ENCODE data around the gene ETS1. TPM values are rescaled to one million over a fixed set of nuclear protein-coding genes. Genes with fewer than 3 reads are reported as not detected.
A peak's percentile ranks its signal among the peaks of the same experiment; 100 is the strongest.

Gene ETS1
- total RNA-seq, 3 donors from 2014 or later (not counting 1 experiment from before 2014, with no cell fraction given): 532 to 684 (median 589) TPM

GRCh38 chr11:128497776-128498095, 89.6 kb downstream of the ETS1 start:
- Mint-ChIP-seq H3K27me3 (ENCODE audit: low read depth in 2 of 2) (no peaks in the 10 kb centered on the region), H3K4me1 (peaks cover 96 to 97% of the 10 kb centered on the region in 2 donors), H3K36me3 (peaks cover 20% of the 10 kb centered on the region), H3K4me3 (peak overlapping the region; percentile 78), H3K9me3 (no peaks in the 10 kb centered on the region), H3K27ac (peak overlapping the region; percentile 98 to 99)
- no peaks in the 10 kb centered on the region for H3K27me3 ChIP-seq (ENCODE audit: control insufficient read depth, insufficient read depth, low read length)
- DNase-seq (no peak), ATAC-seq (no peak)
- peaks cover 66% of the 10 kb centered on the region for H3K4me1 ChIP-seq (ENCODE audit: control insufficient read depth, insufficient read depth, low read length)
- TF ChIP-seq, protein P1, sequence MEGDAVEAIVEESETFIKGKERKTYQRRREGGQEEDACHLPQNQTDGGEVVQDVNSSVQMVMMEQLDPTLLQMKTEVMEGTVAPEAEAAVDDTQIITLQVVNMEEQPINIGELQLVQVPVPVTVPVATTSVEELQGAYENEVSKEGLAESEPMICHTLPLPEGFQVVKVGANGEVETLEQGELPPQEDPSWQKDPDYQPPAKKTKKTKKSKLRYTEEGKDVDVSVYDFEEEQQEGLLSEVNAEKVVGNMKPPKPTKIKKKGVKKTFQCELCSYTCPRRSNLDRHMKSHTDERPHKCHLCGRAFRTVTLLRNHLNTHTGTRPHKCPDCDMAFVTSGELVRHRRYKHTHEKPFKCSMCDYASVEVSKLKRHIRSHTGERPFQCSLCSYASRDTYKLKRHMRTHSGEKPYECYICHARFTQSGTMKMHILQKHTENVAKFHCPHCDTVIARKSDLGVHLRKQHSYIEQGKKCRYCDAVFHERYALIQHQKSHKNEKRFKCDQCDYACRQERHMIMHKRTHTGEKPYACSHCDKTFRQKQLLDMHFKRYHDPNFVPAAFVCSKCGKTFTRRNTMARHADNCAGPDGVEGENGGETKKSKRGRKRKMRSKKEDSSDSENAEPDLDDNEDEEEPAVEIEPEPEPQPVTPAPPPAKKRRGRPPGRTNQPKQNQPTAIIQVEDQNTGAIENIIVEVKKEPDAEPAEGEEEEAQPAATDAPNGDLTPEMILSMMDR (IDR thresholded peaks at IDR 0.05): no peak
- H3K9me3 ChIP-seq (ENCODE audit: control insufficient read depth, insufficient read depth, low read length): no peaks in the 10 kb centered on the region
- H3K36me3 ChIP-seq (ENCODE audit: control insufficient read depth, insufficient read depth, low read length): peaks cover 31% of the 10 kb centered on the region
- intact Hi-C loops (cut with micrococcal nuclease): loop anchor here (2.0 kb wide), 1 partner anchor 13 kb away; no protein-coding TSS in a partner anchor
- H3K4me3 ChIP-seq (ENCODE audit: low read length): no peak overlapping the region
- 45% methylated on average over 2 of the region's 3 CpGs for WGBS (ENCODE audit: insufficient coverage)
- H3K27ac ChIP-seq (ENCODE audit: low read length): peak overlapping the region; percentile 67

GRCh38 chr11:128497061-128497775, 90.1 kb downstream of the ETS1 start:
- Histone ChIP-seq H3K4me1 (ENCODE audit: control insufficient read depth, insufficient read depth, low read length) (peaks cover 67% of the 10 kb centered on the region), H3K27ac (ENCODE audit: low read length) (peak overlapping the region; percentile 67), H3K4me3 (ENCODE audit: low read length) (no peak overlapping the region), H3K36me3 (ENCODE audit: control insufficient read depth, insufficient read depth, low read length) (peaks cover 35% of the 10 kb centered on the region), H3K27me3 (ENCODE audit: control insufficient read depth, insufficient read depth, low read length) (no peaks in the 10 kb centered on the region), H3K9me3 (ENCODE audit: control insufficient read depth, insufficient read depth, low read length) (no peaks in the 10 kb centered on the region)
- TF ChIP-seq, protein P1 (IDR thresholded peaks at IDR 0.05): no peak
- H3K36me3 Mint-ChIP-seq: peaks cover 20% of the 10 kb centered on the region
- no peaks in the 10 kb centered on the region for H3K27me3 Mint-ChIP-seq (ENCODE audit: low read depth in 2 of 2)
- H3K9me3 Mint-ChIP-seq: no peaks in the 10 kb centered on the region
- peak overlapping the region; percentile 78 for H3K4me3 Mint-ChIP-seq
- intact Hi-C loops (cut with micrococcal nuclease): loop anchor here (2.0 kb wide), 1 partner anchor 14 kb away; no protein-coding TSS in a partner anchor
- peak overlapping the region; percentile 98 to 99 for H3K27ac Mint-ChIP-seq
- peak in 1 of 2 donors; percentile 60 for DNase-seq
- peaks cover 96 to 97% of the 10 kb centered on the region in 2 donors for H3K4me1 Mint-ChIP-seq
- ATAC-seq: peak; percentile 35 to 59 (median 49)
- WGBS (ENCODE audit: insufficient coverage): 41% methylated on average over 7 of the region's 7 CpGs

- Mint-ChIP-seq H3K36me3 (peaks cover 17% of the 10 kb centered on the region), H3K27ac (peak overlapping the region; percentile 98 to 99), H3K27me3 (ENCODE audit: low read depth in 2 of 2) (no peaks in the 10 kb centered on the region), H3K9me3 (no peaks in the 10 kb centered on the region), H3K4me3 (peak overlapping the region; percentile 78), H3K4me1 (peaks cover 96 to 97% of the 10 kb centered on the region in 2 donors)
- TF ChIP-seq, protein P1 (IDR thresholded peaks at IDR 0.05): no peak
- no peaks in the 10 kb centered on the region for H3K9me3 ChIP-seq (ENCODE audit: control insufficient read depth, insufficient read depth, low read length)
- intact Hi-C loops (cut with micrococcal nuclease): loop anchor here (2.0 kb wide), 1 partner anchor 14 kb away; no protein-coding TSS in a partner anchor
- peak overlapping the region; percentile 67 for H3K27ac ChIP-seq (ENCODE audit: low read length)
- no peak overlapping the region for H3K4me3 ChIP-seq (ENCODE audit: low read length)
- 22% methylated on average over 4 of the region's 4 CpGs for WGBS (ENCODE audit: insufficient coverage)
- no peaks in the 10 kb centered on the region for H3K27me3 ChIP-seq (ENCODE audit: control insufficient read depth, insufficient read depth, low read length)
- DNase-seq (no peak), ATAC-seq (peak in 2 of 3 donors; percentile 1 to 16)
- peaks cover 36% of the 10 kb centered on the region for H3K36me3 ChIP-seq (ENCODE audit: control insufficient read depth, insufficient read depth, low read length)
- peaks cover 63% of the 10 kb centered on the region for H3K4me1 ChIP-seq (ENCODE audit: control insufficient read depth, insufficient read depth, low read length)
Observed at GRCh38 chr11:128496692-128497060, 90.7 kb downstream of the ETS1 start.
